Vagina (tissue), 2 donors: ENCODE measurements around the gene PON3. TPM values are rescaled to one million over a fixed set of nuclear protein-coding genes. Genes with fewer than 3 reads are reported as not detected.

Source experiments
- DNase-seq, 2 donors: peaks; one replicate each; pipeline ENCODE4 v3.0.0-alpha.2; 2017; ENCODE audit errors: extremely low spot score in 2 of 2
- H3K27ac ChIP-seq: fragments of 200-600 bp; sonication (generic); one replicate; pipeline ENCODE4 v1.5.1; 2019
- H3K27me3 ChIP-seq: fragments of 200-600 bp; sonication (generic); one replicate; pipeline ENCODE4 v1.5.1; 2019
- H3K36me3 ChIP-seq, 2 donors: fragments of 200-600 bp; sonication (generic); one replicate each; pipeline ENCODE4 v1.5.1; 2017 to 2019
- H3K4me1 ChIP-seq: fragments of 200-600 bp; sonication (generic); one replicate; pipeline ENCODE4 v1.5.1; 2019
- H3K4me3 ChIP-seq, 2 donors: fragments of 200-600 bp; sonication (generic); 1 replicate in 1 of 2; 2 replicates in 1 of 2; pipeline ENCODE4 v1.5.1; 2016 to 2019
- H3K9me3 ChIP-seq: fragments of 200-600 bp; sonication (generic); one replicate; pipeline ENCODE4 v1.5.1; 2019
- POLR2A ChIP-seq, 2 donors: fragments of 450-650 bp; IDR thresholded peaks; one replicate each; pipeline ENCODE4 v1.6.1; 2017; ENCODE audit warnings: antibody characterized with exemption in 2 of 2, mild to moderate bottlenecking in 2 of 2, moderate library complexity in 2 of 2
- POLR2AphosphoS5 ChIP-seq, 2 donors: sonication (generic); formaldehyde crosslinking; IDR thresholded peaks; one replicate each; pipeline ENCODE4 v1.9.0; 2017; ENCODE audit warnings: antibody characterized with exemption in 2 of 2, mild to moderate bottlenecking in 2 of 2, low read depth in 1 of 2; ENCODE audit not compliant: insufficient read depth in 1 of 2
- intact Hi-C: fragments of 100-400 bp; cut with DNase I; formaldehyde crosslinking; loops from one replicate; pipeline ENCODE4 v1.15.1; 2023
- total RNA-seq: library from RNA; depleted of rRNA; stranded (reverse); fragments of >200 nt; gene quantifications from one replicate; pipeline ENCODE4 v1.2.3, GENCODE V29; 2016
- TF ChIP-seq, protein P1 (sequence below), 3 experiments: fragments of 450-650 bp in 2 of 3; fragments of 200-600 bp in 1 of 3; sonication (generic) in 1 of 3; IDR thresholded peaks; one replicate each; pipeline ENCODE4 v1.5.1; 2017 to 2019; ENCODE audit warnings: antibody characterized with exemption in 3 of 3, mild to moderate bottlenecking in 2 of 3, moderate library complexity in 2 of 3

PON3 gene
- total RNA-seq, 1 donor from 2014 or later = 3.9 TPM

DNA sequence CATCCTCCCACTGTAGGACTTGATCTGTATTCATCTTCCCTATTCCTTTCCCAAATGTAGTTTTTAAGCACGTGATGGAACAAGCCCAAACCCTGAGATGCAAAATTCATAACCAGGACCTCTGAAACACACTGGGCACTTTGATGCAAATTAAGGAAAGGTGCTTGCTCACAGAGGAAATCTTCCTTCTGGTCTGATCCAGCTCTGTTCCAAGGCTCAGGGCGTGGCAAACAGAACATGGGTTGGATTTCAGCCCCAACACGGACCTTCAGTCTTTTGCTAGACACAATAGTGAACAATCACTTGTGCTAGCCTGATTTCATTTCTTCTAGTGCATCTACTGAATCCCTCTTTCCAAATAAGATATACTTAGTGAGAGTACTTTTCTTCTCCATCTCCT is 27.9 kb downstream of the PON3 start:
- no peak overlapping the region for H3K4me3 ChIP-seq
- H3K9me3 ChIP-seq = no peaks in the 10 kb centered on the region
- no peaks in the 10 kb centered on the region for H3K36me3 ChIP-seq
- H3K4me1 ChIP-seq = no peaks in the 10 kb centered on the region
- H3K27ac ChIP-seq = no peak overlapping the region
- intact Hi-C loops = no loop called here
- no peaks in the 10 kb centered on the region for H3K27me3 ChIP-seq
- TF ChIP-seq POLR2AphosphoS5 (IDR thresholded peaks at IDR 0.05; ENCODE audit: insufficient read depth in 1 of 2, low read depth in 1 of 2) = no peak
- no peak for TF ChIP-seq POLR2A (IDR thresholded peaks at IDR 0.05)
- TF ChIP-seq, protein P1, sequence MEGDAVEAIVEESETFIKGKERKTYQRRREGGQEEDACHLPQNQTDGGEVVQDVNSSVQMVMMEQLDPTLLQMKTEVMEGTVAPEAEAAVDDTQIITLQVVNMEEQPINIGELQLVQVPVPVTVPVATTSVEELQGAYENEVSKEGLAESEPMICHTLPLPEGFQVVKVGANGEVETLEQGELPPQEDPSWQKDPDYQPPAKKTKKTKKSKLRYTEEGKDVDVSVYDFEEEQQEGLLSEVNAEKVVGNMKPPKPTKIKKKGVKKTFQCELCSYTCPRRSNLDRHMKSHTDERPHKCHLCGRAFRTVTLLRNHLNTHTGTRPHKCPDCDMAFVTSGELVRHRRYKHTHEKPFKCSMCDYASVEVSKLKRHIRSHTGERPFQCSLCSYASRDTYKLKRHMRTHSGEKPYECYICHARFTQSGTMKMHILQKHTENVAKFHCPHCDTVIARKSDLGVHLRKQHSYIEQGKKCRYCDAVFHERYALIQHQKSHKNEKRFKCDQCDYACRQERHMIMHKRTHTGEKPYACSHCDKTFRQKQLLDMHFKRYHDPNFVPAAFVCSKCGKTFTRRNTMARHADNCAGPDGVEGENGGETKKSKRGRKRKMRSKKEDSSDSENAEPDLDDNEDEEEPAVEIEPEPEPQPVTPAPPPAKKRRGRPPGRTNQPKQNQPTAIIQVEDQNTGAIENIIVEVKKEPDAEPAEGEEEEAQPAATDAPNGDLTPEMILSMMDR (IDR thresholded peaks at IDR 0.05) = no peak
- no peak for DNase-seq

DNA sequence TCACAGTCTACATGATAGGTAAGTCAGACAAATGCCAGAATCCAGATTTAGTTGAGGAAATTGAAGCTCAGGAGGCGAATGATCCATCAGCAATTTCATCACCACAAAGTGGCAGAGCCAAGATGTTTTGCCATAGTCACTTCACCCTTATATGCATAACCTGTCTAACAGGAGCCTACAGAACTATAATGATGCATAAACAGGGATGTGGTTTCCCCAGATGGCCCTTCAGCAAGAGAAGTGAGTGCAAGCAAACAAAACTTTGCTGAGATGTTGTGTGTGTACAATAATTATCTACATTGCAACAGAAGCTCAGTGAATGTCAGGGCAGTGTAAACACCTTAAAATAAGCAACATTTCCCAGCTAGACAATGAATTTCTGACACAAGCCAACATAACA is 28.6 kb downstream of the PON3 start:
- no peak for DNase-seq
- H3K27me3 ChIP-seq = no peaks in the 10 kb centered on the region
- H3K36me3 ChIP-seq = no peaks in the 10 kb centered on the region
- no peaks in the 10 kb centered on the region for H3K9me3 ChIP-seq
- H3K4me3 ChIP-seq = no peak overlapping the region
- H3K4me1 ChIP-seq = no peaks in the 10 kb centered on the region
- no peak overlapping the region for H3K27ac ChIP-seq
- TF ChIP-seq POLR2A (IDR thresholded peaks at IDR 0.05) (no peak), POLR2AphosphoS5 (IDR thresholded peaks at IDR 0.05; ENCODE audit: insufficient read depth in 1 of 2, low read depth in 1 of 2) (no peak)
- TF ChIP-seq, protein P1 (IDR thresholded peaks at IDR 0.05) = no peak
- intact Hi-C loops = no loop called here

DNA sequence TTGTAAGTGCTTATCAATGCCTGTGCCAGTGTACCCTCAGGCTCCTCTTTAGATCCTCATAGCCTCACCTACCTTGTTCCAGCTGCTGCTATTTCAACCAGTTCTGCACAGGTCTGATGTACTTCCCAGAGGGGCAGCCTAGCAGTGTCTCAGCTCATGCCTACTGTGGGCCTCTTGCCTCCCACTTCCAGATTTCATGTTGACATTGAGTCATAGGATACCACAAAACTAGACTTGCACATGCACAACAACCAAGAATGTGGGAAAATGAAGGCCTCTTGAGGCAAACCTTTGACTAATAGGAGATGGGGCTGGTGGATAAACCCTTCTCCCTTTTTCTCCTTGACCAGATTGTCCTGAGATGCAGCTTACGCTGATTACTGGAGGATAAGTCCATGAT is 31.0 kb downstream of the PON3 start:
- Histone ChIP-seq H3K27me3 (no peaks in the 10 kb centered on the region), H3K9me3 (no peaks in the 10 kb centered on the region), H3K36me3 (no peaks in the 10 kb centered on the region), H3K4me1 (no peaks in the 10 kb centered on the region), H3K4me3 (no peak overlapping the region), H3K27ac (no peak overlapping the region)
- TF ChIP-seq POLR2AphosphoS5 (IDR thresholded peaks at IDR 0.05; ENCODE audit: insufficient read depth in 1 of 2, low read depth in 1 of 2) = no peak
- TF ChIP-seq POLR2A (IDR thresholded peaks at IDR 0.05) = no peak
- TF ChIP-seq, protein P1 (IDR thresholded peaks at IDR 0.05) = no peak
- DNase-seq = no peak
- intact Hi-C loops = no loop called here

DNA sequence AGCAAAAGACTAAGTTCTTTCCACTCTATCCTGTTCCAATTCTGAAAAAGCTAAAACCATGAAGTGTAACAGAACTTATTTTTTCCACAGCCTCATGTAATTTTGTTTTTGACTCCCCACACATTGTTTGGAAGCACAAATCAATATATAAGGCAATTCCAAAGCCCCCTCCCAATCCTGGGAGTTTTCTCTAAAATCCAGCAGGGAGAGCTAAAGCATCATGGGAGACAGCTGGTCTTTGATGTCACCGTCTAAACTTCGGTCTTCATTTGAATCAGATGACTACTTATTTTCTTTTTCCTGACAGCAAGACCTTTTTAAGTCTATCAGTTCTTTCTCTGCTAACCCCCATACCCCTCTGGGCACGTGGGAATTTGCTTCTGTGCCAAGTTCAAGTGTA is 38.6 kb downstream of the PON3 start:
- no peak for DNase-seq
- Histone ChIP-seq H3K27ac (no peak overlapping the region), H3K36me3 (no peaks in the 10 kb centered on the region), H3K4me3 (no peak overlapping the region), H3K4me1 (no peaks in the 10 kb centered on the region), H3K9me3 (no peaks in the 10 kb centered on the region), H3K27me3 (no peaks in the 10 kb centered on the region)
- TF ChIP-seq POLR2AphosphoS5 (IDR thresholded peaks at IDR 0.05; ENCODE audit: insufficient read depth in 1 of 2, low read depth in 1 of 2) = no peak
- no peak for TF ChIP-seq POLR2A (IDR thresholded peaks at IDR 0.05)
- intact Hi-C loops = no loop called here

DNA sequence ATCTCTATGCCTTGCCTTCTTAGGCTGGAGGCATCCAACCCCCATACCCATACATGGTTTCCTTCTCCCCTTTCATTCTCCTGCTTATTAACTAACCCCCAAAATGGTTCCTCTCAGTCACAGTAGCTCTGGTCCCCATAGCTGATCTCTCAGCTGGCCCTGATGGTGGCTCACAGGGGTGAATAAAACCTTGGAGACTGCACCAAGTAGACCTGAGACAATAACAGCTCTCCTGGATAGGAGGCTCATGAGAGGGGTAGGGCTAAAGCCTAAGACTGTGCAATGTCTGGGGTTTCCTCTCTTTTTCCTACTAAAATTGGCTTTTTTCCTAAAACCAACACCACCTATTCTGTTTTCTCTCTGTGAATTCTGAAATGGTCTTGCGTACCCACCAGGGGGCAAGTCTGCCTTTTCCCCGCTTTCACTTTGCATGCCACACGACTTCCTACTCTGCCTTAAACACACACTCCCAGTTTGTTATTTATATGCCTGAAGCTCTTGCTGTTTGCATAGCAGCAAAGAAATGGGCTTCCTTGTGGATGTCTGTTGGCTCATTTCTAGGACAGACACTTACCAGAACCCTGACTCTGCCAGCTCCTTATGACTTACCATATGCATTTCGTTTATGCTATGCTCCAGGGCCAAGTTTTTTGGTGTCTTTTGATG is 53.4 kb downstream of the PON3 start:
- TF ChIP-seq, protein P1 (IDR thresholded peaks at IDR 0.05) = no peak
- TF ChIP-seq POLR2A (IDR thresholded peaks at IDR 0.05) = no peak
- TF ChIP-seq POLR2AphosphoS5 (IDR thresholded peaks at IDR 0.05; ENCODE audit: insufficient read depth in 1 of 2, low read depth in 1 of 2) = no peak
- Histone ChIP-seq H3K36me3 (no peaks in the 10 kb centered on the region), H3K27ac (no peak overlapping the region), H3K4me3 (no peak overlapping the region), H3K27me3 (no peaks in the 10 kb centered on the region), H3K4me1 (no peaks in the 10 kb centered on the region), H3K9me3 (no peaks in the 10 kb centered on the region)
- DNase-seq = no peak
- intact Hi-C loops = no loop called here
